Prostate gland (tissue), 2 donors: Measurements from ENCODE around the gene ABCA5.

Source experiments
- POLR2A ChIP-seq: fragments of 450-650 bp; IDR thresholded peaks from one replicate; pipeline ENCODE4 v1.6.1; 2016; ENCODE audit warnings: antibody characterized with exemption, mild to moderate bottlenecking
- TF ChIP-seq, protein P1 (sequence below), 4 experiments: fragments of 200-600 bp in 2 of 4; fragments of 450-650 bp in 2 of 4; sonication (generic) in 2 of 4; IDR thresholded peaks; 1 replicate in 3 of 4; 2 replicates in 1 of 4; pipeline ENCODE4 v1.5.1; 2016 to 2019; ENCODE audit warnings: antibody characterized with exemption in 4 of 4, mild to moderate bottlenecking in 2 of 4, moderate library complexity in 2 of 4

DNA sequence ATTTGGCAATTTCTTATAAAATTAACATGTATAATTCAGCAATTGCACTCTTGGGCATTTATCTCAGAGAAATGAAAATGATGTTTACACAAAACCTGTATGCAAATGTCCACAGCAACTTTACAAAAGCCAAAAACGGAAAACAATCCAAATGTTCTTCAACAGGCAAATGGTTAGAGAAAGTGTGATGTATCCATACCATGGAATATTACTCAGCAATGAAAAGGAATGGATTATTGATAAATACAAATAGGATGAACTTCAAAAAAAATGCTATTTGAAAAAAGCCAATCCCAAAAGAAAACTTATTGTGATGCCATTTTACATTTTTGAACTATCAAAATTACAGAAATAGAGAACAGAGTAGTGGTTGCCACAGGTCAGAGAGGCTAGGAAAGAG, 61.1 kb downstream of the ABCA5 start:
- no peak for TF ChIP-seq POLR2A
- TF ChIP-seq, protein P1, sequence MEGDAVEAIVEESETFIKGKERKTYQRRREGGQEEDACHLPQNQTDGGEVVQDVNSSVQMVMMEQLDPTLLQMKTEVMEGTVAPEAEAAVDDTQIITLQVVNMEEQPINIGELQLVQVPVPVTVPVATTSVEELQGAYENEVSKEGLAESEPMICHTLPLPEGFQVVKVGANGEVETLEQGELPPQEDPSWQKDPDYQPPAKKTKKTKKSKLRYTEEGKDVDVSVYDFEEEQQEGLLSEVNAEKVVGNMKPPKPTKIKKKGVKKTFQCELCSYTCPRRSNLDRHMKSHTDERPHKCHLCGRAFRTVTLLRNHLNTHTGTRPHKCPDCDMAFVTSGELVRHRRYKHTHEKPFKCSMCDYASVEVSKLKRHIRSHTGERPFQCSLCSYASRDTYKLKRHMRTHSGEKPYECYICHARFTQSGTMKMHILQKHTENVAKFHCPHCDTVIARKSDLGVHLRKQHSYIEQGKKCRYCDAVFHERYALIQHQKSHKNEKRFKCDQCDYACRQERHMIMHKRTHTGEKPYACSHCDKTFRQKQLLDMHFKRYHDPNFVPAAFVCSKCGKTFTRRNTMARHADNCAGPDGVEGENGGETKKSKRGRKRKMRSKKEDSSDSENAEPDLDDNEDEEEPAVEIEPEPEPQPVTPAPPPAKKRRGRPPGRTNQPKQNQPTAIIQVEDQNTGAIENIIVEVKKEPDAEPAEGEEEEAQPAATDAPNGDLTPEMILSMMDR (IDR thresholded peaks at IDR 0.05) = no peak
